SK-N-MC (cell line): Measurements from ENCODE around the gene PTAR1.
"Not testable (repeated sequence)": the region's sequence is repeated elsewhere in the genome, so short reads cannot be mapped to it uniquely, and the experiment has no call there.

ENCODE experiments used
- DNase-seq: peaks from one replicate; pipeline ENCODE4 v3.0.0-alpha.2; 2011; ENCODE audit warnings: low read depth, low spot score
- H3K27ac ChIP-seq: fragments of 200-600 bp; sonication (generic); 2 replicates; pipeline ENCODE4 v1.5.1; 2016; ENCODE audit warnings: mixed run types
- H3K36me3 ChIP-seq: fragments of 200-600 bp; sonication (generic); 2 replicates; pipeline ENCODE4 v1.6.1; 2017; ENCODE audit warnings: antibody characterized with exemption, low read length, mixed read lengths; ENCODE audit not compliant: insufficient read depth
- H3K4me3 ChIP-seq: fragments of 200-600 bp; sonication (generic); 2 replicates; pipeline ENCODE4 v1.5.1; 2016
- H3K9ac ChIP-seq: fragments of 200-600 bp; sonication (generic); 2 replicates; pipeline ENCODE4 v1.8.0; 2017; ENCODE audit warnings: mixed run types, mixed read lengths; ENCODE audit not compliant: insufficient read length
- H3K9me3 ChIP-seq: fragments of 200-600 bp; sonication (generic); 2 replicates; pipeline ENCODE4 v1.6.1; 2017; ENCODE audit warnings: low read depth, mild to moderate bottlenecking, antibody characterized with exemption, low read length, moderate library complexity, mixed read lengths
- EZH2 ChIP-seq: fragments of 200-600 bp; sonication (generic); IDR thresholded peaks from one replicate; pipeline ENCODE4 v1.6.1; 2017; ENCODE audit warnings: antibody characterized with exemption
- FOXP2 ChIP-seq: optimal IDR thresholded peaks from 2 replicates; pipeline ENCODE3; 2011; ENCODE audit warnings: mild to moderate bottlenecking, moderate library complexity; ENCODE audit not compliant: insufficient read depth; ENCODE audit errors: extremely low read length, control extremely low read depth
- POLR2AphosphoS5 ChIP-seq: IDR thresholded peaks from 2 replicates; pipeline ENCODE4 v1.6.1; 2012; ENCODE audit warnings: mild to moderate bottlenecking, low read depth, low read length, borderline replicate concordance

PTAR1 gene

DNA sequence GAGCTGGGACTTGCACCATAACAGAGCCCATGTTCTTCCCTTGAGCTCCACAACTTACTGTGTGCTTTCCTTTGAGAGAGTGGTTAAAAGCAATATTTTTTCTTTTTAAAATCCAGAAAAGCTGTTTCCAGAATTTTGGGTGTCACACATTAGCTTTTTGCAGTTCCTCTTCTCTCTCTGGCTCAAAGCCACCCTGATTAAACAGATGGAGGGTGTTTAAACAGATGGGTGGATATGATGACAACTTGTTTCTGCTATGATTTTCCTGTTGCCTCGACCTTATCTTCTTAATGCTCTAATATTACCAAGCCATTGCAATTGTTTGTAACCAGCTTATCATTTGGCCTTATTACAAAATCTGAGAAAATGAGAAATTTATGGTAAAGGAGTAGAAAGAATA, 37.9 kb upstream of the PTAR1 start:
- H3K27ac ChIP-seq: no peak overlapping the region
- no peak overlapping the region for H3K4me3 ChIP-seq
- H3K9me3 ChIP-seq: no peaks in the 10 kb centered on the region
- no peaks in the 10 kb centered on the region for H3K36me3 ChIP-seq
- DNase-seq: no peak
- no peak for TF ChIP-seq POLR2AphosphoS5
- TF ChIP-seq FOXP2: no peak
- TF ChIP-seq EZH2: no peak
- H3K9ac ChIP-seq: no peak overlapping the region

DNA sequence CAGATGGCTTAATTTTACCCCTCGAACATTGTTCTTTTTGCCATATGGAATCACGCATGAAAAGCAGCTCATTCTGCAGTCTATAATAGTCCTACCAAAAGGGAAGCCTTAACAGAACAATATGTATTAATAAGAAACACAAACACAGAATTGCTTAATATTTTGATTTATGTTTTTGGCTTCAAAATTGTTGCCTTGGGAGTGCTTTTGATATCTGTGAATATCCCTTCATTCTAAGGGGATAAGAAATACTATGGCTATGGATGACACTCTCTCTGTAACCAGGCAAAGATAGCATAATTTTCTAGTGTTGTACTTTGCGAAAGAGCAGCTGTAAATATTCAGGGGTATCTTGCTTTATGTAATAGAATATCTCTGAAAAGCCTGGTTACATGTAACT, 34.5 kb upstream of the PTAR1 start:
- DNase-seq: no peak
- TF ChIP-seq EZH2 (no peak), FOXP2 (no peak), POLR2AphosphoS5 (no peak)
- Histone ChIP-seq H3K36me3 (no peaks in the 10 kb centered on the region), H3K27ac (no peak overlapping the region), H3K9me3 (no peaks in the 10 kb centered on the region), H3K9ac (no peak overlapping the region), H3K4me3 (no peak overlapping the region)

DNA sequence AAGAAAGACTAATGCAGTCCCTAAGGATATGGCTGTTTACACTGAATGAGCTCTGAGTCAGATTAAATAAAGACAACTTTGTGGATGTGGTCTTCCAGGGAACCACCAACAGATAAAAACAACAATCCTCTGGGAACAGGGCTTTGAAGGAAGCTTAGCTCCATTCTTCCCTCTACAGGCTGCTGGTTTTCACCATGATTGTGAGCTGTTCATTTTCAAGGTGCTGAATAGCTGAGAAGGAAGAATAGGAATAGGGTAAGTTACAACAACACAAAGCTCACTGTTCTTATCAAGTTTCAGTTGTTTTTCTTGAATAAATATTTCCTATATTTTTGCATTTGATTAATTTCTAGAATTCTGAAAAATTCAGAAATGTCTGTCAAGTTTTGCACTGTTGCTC, 25.9 kb upstream of the PTAR1 start:
- no peaks in the 10 kb centered on the region for H3K9me3 ChIP-seq
- TF ChIP-seq EZH2: no peak
- TF ChIP-seq POLR2AphosphoS5: no peak
- TF ChIP-seq FOXP2: no peak
- no peak for DNase-seq

DNA sequence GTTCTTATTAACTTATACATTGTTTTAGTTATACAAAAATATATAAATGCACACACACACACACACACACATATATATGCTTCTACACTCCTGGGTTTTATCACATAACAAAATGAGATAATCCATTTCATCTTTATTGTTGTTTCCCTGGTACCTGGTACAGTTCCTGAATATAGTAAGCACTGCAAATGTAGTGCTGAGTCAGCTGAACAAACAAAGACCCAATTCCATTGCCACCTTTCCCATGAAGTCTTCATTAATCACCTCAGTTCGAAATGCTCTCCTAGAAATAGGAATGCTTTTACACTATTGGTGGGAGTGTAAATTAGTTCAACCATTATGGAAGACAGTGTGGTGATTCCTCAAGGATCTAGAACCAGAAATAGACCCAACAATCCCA, 13.4 kb upstream of the PTAR1 start:
- TF ChIP-seq FOXP2 (no peak), POLR2AphosphoS5 (no peak), EZH2 (no peak)
- Histone ChIP-seq H3K9me3 (no peaks in the 10 kb centered on the region), H3K36me3 (no peaks in the 10 kb centered on the region), H3K27ac (no peak overlapping the region), H3K4me3 (no peak overlapping the region), H3K9ac (no peak overlapping the region)
- no peak for DNase-seq

More for the DNA sequence above, 25.9 kb upstream of the PTAR1 start:
- H3K27ac ChIP-seq: no peak overlapping the region
- no peak overlapping the region for H3K9ac ChIP-seq
- no peaks in the 10 kb centered on the region for H3K36me3 ChIP-seq
- H3K4me3 ChIP-seq: no peak overlapping the region

DNA sequence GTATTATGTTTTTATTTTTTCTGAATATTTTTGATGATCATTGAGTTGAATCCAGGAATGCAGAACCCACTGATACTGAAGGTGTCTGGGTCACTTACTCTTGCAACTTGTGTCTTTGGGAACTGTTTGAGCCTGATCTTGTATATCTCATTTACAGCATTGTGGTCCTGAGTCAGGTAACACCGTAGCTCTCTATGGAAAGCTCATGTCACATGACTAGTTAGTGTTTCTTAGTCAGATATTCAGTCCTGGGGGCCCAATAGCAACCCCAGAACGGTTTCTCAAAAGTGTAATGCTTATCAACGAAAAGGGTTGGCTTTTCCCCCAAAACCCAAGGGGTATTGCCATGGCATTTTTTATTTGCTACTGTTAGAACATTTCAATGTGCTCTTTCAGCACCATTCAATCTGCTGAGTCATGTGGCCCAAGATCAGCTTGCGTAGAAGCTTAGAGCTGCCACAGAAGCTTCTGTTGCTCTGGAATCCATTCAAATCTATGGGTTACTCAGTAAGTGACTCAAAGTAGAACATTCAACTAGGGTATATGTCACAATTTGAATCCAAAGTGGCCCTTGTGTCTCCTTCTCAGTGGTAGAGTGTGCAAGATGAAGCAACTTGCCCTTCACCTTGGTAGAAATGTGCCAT, 12.1 kb upstream of the PTAR1 start:
- Histone ChIP-seq H3K27ac (no peak overlapping the region), H3K9me3 (no peaks in the 10 kb centered on the region), H3K4me3 (no peak overlapping the region), H3K9ac (no peak overlapping the region), H3K36me3 (no peaks in the 10 kb centered on the region)
- DNase-seq: no peak
- no peak for TF ChIP-seq EZH2
- TF ChIP-seq POLR2AphosphoS5: no peak
- TF ChIP-seq FOXP2: no peak

DNA sequence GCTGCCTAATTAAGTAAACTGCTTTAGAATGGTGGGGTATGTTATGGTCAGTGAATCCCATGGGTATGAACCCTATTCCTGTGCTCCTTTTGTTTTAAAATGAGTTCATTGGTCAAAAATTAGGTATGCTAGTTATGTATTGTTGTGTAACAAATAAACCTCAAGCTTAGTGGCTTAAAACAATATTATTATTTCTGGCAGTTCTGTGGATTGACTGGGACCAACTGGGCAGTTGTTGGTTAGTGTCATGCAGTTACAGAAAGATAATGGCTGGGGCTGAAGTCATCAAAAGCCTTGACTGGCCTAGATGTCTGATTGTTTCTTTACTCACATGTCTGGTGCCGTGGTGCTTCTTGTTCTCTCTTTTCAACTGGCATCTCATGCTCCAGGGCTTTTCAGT, 8.9 kb upstream of the PTAR1 start:
- Histone ChIP-seq H3K9ac (no peak overlapping the region), H3K27ac (no peak overlapping the region), H3K36me3 (no peaks in the 10 kb centered on the region), H3K9me3 (no peaks in the 10 kb centered on the region), H3K4me3 (no peak overlapping the region)
- DNase-seq: no peak
- TF ChIP-seq FOXP2 (no peak), EZH2 (no peak), POLR2AphosphoS5 (no peak)

DNA sequence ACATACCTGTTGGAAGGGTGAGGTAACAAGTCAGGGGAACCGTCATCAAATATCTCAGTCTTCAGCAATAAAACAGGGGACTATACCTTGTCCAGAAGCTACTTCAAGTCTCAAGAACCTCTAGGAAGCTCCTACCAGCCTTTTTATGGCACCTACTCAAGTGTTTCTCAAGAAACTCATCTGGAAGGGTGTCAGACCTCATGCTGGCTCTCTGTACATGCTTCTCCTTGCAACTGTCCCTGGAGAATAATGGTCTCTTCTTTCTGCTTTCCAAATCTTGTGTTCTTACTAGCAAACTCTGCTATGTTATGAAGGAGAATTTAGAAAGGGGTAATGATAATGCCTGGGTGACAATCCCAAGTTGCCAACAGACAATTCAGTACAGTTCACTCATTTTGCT, 8.3 kb upstream of the PTAR1 start:
- TF ChIP-seq EZH2 (no peak), FOXP2 (no peak), POLR2AphosphoS5 (no peak)
- DNase-seq: no peak
- H3K4me3 ChIP-seq: no peak overlapping the region
- H3K9me3 ChIP-seq: no peaks in the 10 kb centered on the region
- no peaks in the 10 kb centered on the region for H3K36me3 ChIP-seq
- no peak overlapping the region for H3K9ac ChIP-seq
- H3K27ac ChIP-seq: no peak overlapping the region

DNA sequence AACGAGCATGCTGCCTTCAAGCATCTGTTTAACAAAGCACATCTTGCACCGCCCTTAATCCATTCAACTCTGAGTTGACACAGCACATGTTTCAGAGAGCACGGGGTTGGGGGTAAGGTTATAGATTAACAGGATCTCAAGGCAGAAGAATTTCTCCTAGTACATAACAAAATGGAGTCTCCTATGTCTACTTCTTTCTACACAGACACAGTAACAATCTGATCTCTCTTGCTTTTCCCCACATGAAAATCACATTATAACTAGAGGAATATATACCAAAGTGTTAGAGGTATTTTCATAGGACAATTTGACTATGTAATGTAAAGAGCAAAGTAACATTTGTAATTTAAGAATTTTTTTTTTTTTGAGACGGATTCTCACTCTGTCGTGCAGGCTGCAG, 4.1 kb upstream of the PTAR1 start:
- H3K9ac ChIP-seq, H3K36me3 ChIP-seq, H3K9me3 ChIP-seq, H3K4me3 ChIP-seq, H3K27ac ChIP-seq, DNase-seq: not testable (repeated sequence)

DNA sequence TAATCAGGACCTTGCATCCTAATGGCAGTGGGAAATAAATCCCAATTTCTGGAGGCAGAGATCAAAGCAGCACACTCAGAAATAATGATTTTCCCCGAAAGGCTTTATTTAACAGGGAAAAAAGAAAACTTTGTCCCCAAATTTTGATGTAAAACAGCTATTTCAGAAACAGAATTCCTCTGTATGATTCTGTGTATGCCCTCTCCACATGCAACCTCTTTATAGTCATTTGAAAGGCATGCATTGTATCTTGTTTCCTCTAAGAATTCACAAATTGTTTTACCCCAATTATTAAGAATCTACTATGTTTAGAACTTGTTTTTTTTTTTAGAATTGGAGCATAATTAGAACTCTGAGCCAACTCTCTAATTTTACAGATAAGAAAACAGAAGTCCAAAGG, 2.7 kb upstream of the PTAR1 start:
- no peak for DNase-seq
- Histone ChIP-seq H3K9ac (no peak overlapping the region), H3K27ac (no peak overlapping the region), H3K9me3 (no peaks in the 10 kb centered on the region), H3K4me3 (no peak overlapping the region), H3K36me3 (no peaks in the 10 kb centered on the region)
- TF ChIP-seq POLR2AphosphoS5: no peak
- no peak for TF ChIP-seq EZH2
- TF ChIP-seq FOXP2: no peak
